ENCODE results near the gene VCP. TPM values are rescaled to one million over a fixed set of nuclear protein-coding genes. Genes with fewer than 3 reads are reported as not detected.

The VCP gene
- total RNA-seq, 4 donors from 2014 or later: 265 to 354 (median 342) TPM

- in situ Hi-C loops (cut with MboI; ENCODE audit: low sequenced_read_pairs in 4 of 4) (no loop called here), intact Hi-C loops (cut with DNase I; ENCODE audit: low total_unique reads) (no loop called here)
- Histone ChIP-seq H3K4me3 (peak overlapping the region in 3 of 4 donors; percentile 8 to 30 (median 12)), H3K4me1 (no peaks in the 10 kb centered on the region), H3K36me3 (peaks cover 0 to 63% of the 10 kb centered on the region in 2 donors), H3K27ac (no peak overlapping the region), H3K9me3 (no peaks in the 10 kb centered on the region), H3K27me3 (no peaks in the 10 kb centered on the region)
- TF ChIP-seq POLR2A (IDR thresholded peaks at IDR 0.05) (no peak), CTCF (IDR thresholded peaks at IDR 0.05 in 4 of 5, conservative IDR thresholded peaks at IDR 0.05 in 1 of 5) (no peak)
- ATAC-seq (no peak), DNase-seq (no peak)
These were observed 36.3 kb downstream of the VCP start for GRCh38 chr9:35035851-35036701.

- in situ Hi-C loops (cut with MboI; ENCODE audit: low sequenced_read_pairs in 4 of 4): no loop called here
These were observed 39.3 kb downstream of the VCP start for GRCh38 chr9:35033101-35033500.

GRCh38 chr9:35029852-35030251 lies 42.6 kb downstream of the VCP start:
- peaks cover 0 to 25% of the 10 kb centered on the region in 2 donors for H3K4me1 ChIP-seq
- no peak overlapping the region for H3K27ac ChIP-seq
- DNase-seq (no peak), ATAC-seq (no peak)
- no peak for TF ChIP-seq CTCF (IDR thresholded peaks at IDR 0.05 in 4 of 5, conservative IDR thresholded peaks at IDR 0.05 in 1 of 5)
- TF ChIP-seq POLR2A (IDR thresholded peaks at IDR 0.05): no peak
- in situ Hi-C loops (cut with MboI; ENCODE audit: low sequenced_read_pairs in 4 of 4): no loop called here
- H3K9me3 ChIP-seq: no peaks in the 10 kb centered on the region
- no peaks in the 10 kb centered on the region for H3K27me3 ChIP-seq
- intact Hi-C loops (cut with DNase I; ENCODE audit: low total_unique reads): no loop called here
- no peak overlapping the region for H3K4me3 ChIP-seq
- H3K36me3 ChIP-seq: peaks cover 0 to 35% of the 10 kb centered on the region in 2 donors

More at GRCh38 chr9:35033101-35033500, 39.3 kb downstream of the VCP start:
- no peaks in the 10 kb centered on the region for H3K9me3 ChIP-seq
- H3K27me3 ChIP-seq: no peaks in the 10 kb centered on the region
- H3K27ac ChIP-seq: no peak overlapping the region
- H3K4me1 ChIP-seq: peaks cover 0 to 10% of the 10 kb centered on the region in 2 donors
- TF ChIP-seq CTCF (IDR thresholded peaks at IDR 0.05 in 4 of 5, conservative IDR thresholded peaks at IDR 0.05 in 1 of 5) (no peak), POLR2A (IDR thresholded peaks at IDR 0.05) (no peak)
- no peak for DNase-seq
- no peak overlapping the region for H3K4me3 ChIP-seq
- H3K36me3 ChIP-seq: peaks cover 0 to 50% of the 10 kb centered on the region in 2 donors
- intact Hi-C loops (cut with DNase I; ENCODE audit: low total_unique reads): no loop called here
- no peak for ATAC-seq

- TF ChIP-seq CTCF (IDR thresholded peaks at IDR 0.05 in 4 of 5, conservative IDR thresholded peaks at IDR 0.05 in 1 of 5) (no peak), POLR2A (IDR thresholded peaks at IDR 0.05) (no peak)
- Histone ChIP-seq H3K4me1 (peaks cover 0 to 25% of the 10 kb centered on the region in 2 donors), H3K27ac (no peak overlapping the region), H3K4me3 (no peak overlapping the region), H3K36me3 (peaks cover 0 to 41% of the 10 kb centered on the region in 2 donors), H3K27me3 (no peaks in the 10 kb centered on the region), H3K9me3 (no peaks in the 10 kb centered on the region)
- in situ Hi-C loops (cut with MboI; ENCODE audit: low sequenced_read_pairs in 4 of 4): no loop called here
- ATAC-seq: no peak
- intact Hi-C loops (cut with DNase I; ENCODE audit: low total_unique reads): no loop called here
- DNase-seq: no peak
These were observed 43.2 kb downstream of the VCP start for GRCh38 chr9:35029241-35029640.

Measured in gastrocnemius medialis (tissue), 4 donors.